ENCODE results near the gene PROS1. TPM values are rescaled to one million over a fixed set of nuclear protein-coding genes. Genes with fewer than 3 reads are reported as not detected.
A peak's percentile ranks its signal among the peaks of the same experiment; 100 is the strongest.

PROS1 gene
- total RNA-seq (10 to 100 TPM; 14.3 to 28.4 TPM), polyA plus RNA-seq (ENCODE audit: insufficient read depth, low read depth, low replicate concordance) (17.0 TPM)
- long read RNA-seq, donor 1, transcript PROS1-202 (15 exons, 3,583 nt), result major isoform, 11 of 12 reads
- long read RNA-seq, donor 1, partial matches to known transcripts, result 0 of 12 reads
- long read RNA-seq, donor 1, other reads (novel, unspliced or antisense), result 0 of 12 reads
- long read RNA-seq, donor 2, transcript PROS1-202 (15 exons, 3,583 nt), result major isoform, 7 of 12 reads
- long read RNA-seq, donor 2, partial matches to known transcripts, result 0 of 12 reads
- long read RNA-seq, donor 2, other reads (novel, unspliced or antisense), result 5 of 12 reads

GRCh38 chr3:93973131-93974126, at the start of gene PROS1:
Gene PROS1, minus strand, starts transcription at chr3:93973896. Its CDS starts 147 bp downstream, at chr3:93973749.
- H3K4me3 ChIP-seq, result peak within 1 kb of the TSS; percentile 60
- H3K9me3 ChIP-seq, result no peaks in the 10 kb centered on the region
- no peak for TF ChIP-seq POLR2A (IDR thresholded peaks at IDR 0.05)
- no peak for TF ChIP-seq CTCF (IDR thresholded peaks at IDR 0.05)
- H3K27ac ChIP-seq, result peak within 1 kb of the TSS; percentile 84 to 94
- peak; percentile 88 for DNase-seq
- no peaks in the 10 kb centered on the region for H3K4me1 ChIP-seq
- intact Hi-C loops (cut with DNase I; ENCODE audit: low total_unique reads), result no loop called here
- no peaks in the 10 kb centered on the region for H3K36me3 ChIP-seq (ENCODE audit: low read depth, missing control alignments)
- H3K27me3 ChIP-seq, result no peaks in the 10 kb centered on the region
- 0 to 2% methylated on average over 20 to 41 of the region's 53 CpGs for WGBS, 2 donors

GRCh38 chr3:94020293-94020692, 46.6 kb upstream of the PROS1 start:
- intact Hi-C loops (cut with DNase I; ENCODE audit: low total_unique reads), result no loop called here
- H3K9me3 ChIP-seq, result no peaks in the 10 kb centered on the region
- TF ChIP-seq POLR2A (IDR thresholded peaks at IDR 0.05) (no peak), CTCF (IDR thresholded peaks at IDR 0.05) (no peak)
- DNase-seq, result no peak
- no peak overlapping the region for H3K4me3 ChIP-seq
- peaks cover 7% of the 10 kb centered on the region for H3K4me1 ChIP-seq
- WGBS, 2 donors, result 81 to 84% methylated on average over 3 of the region's 3 CpGs
- H3K27ac ChIP-seq, result no peak overlapping the region
- H3K27me3 ChIP-seq, result no peaks in the 10 kb centered on the region
- no peaks in the 10 kb centered on the region for H3K36me3 ChIP-seq (ENCODE audit: low read depth, missing control alignments)

GRCh38 chr3:94019659-94020058, 46.0 kb upstream of the PROS1 start:
- H3K9me3 ChIP-seq, result no peaks in the 10 kb centered on the region
- no peak overlapping the region for H3K4me3 ChIP-seq
- intact Hi-C loops (cut with DNase I; ENCODE audit: low total_unique reads), result no loop called here
- H3K27ac ChIP-seq, result no peak overlapping the region
- H3K36me3 ChIP-seq (ENCODE audit: low read depth, missing control alignments), result no peaks in the 10 kb centered on the region
- peaks cover 7% of the 10 kb centered on the region for H3K4me1 ChIP-seq
- H3K27me3 ChIP-seq, result no peaks in the 10 kb centered on the region
- TF ChIP-seq CTCF (IDR thresholded peaks at IDR 0.05) (no peak), POLR2A (IDR thresholded peaks at IDR 0.05) (no peak)
- DNase-seq, result no peak
- WGBS, 2 donors, result 56 to 67% methylated on average over 2 of the region's 2 CpGs

- Histone ChIP-seq H3K4me1 (no peaks in the 10 kb centered on the region), H3K27ac (no peak overlapping the region), H3K36me3 (ENCODE audit: low read depth, missing control alignments) (no peaks in the 10 kb centered on the region), H3K27me3 (no peaks in the 10 kb centered on the region), H3K4me3 (no peak overlapping the region), H3K9me3 (no peaks in the 10 kb centered on the region)
- TF ChIP-seq POLR2A (IDR thresholded peaks at IDR 0.05) (no peak), CTCF (IDR thresholded peaks at IDR 0.05) (no peak)
- WGBS, 2 donors, result 68 to 89% methylated on average over 1 of the region's 1 CpG
- DNase-seq, result no peak
- intact Hi-C loops (cut with DNase I; ENCODE audit: low total_unique reads), result no loop called here
Observed at GRCh38 chr3:94015025-94015424, 41.3 kb upstream of the PROS1 start.
